GM18519 (cell line): ENCODE measurements around the gene P3H1.

Experiments used
- ATAC-seq: cut with Tn5 transposase; IDR thresholded peaks from one replicate; pipeline ENCODE4 v1.9.1; 2021; ENCODE audit warnings: mild to moderate bottlenecking, moderate library complexity; ENCODE audit not compliant: unreplicated experiment, low FRiP score

P3H1 gene

DNA sequence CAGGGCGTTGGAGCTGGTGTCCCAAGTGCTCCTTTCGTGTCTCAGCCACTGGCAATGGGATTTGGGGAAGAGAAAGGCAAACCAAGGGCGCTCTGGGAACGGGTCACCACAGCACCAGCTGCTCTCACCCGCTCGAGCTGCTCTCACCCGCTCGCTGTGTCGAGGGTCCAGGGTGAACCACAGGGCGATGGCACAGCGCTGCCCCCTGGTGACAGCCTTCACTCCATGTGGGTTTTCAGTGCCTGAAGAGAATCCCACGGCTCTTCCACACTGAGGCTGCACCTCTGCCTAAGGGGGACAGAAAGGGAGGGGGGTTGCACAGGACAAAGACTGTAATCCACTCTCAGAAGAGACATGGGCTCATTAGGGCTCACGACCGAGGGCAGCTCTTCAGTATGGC is 19.7 kb downstream of the P3H1 start:
- no peak for ATAC-seq

DNA sequence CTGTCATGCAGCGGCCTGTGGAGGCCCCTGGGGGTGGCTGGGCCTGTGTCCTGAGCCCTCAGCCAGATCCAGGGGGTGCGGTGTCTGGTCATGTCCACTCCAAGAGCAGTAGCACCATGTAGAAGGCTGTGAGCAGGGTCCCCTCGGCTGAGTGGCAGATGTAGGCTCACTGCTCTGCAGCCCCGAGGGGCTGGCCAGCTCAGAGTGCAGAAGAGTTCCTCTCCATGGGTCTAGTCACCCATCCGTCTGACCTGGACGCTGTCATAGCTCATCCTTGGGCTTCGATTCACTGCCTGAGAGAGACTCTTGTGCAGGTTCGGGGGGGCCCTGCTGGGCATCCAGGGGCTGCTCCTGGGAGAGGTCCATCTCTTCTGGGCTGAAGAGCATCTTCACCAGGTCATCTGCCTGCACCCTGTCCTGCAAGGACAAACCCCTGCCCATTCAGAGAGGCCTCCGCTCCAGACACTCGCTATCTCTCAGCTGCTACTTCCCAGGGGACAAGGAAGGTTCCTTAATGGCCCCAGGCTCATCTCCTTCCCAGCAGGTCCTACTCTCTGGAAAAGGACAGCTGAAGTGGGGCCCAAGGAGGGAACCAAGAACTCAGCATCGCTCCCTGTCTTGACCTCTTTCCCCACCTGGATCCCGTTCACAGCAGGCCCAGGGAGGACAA is 20.3 kb downstream of the P3H1 start:
- no peak for ATAC-seq

DNA sequence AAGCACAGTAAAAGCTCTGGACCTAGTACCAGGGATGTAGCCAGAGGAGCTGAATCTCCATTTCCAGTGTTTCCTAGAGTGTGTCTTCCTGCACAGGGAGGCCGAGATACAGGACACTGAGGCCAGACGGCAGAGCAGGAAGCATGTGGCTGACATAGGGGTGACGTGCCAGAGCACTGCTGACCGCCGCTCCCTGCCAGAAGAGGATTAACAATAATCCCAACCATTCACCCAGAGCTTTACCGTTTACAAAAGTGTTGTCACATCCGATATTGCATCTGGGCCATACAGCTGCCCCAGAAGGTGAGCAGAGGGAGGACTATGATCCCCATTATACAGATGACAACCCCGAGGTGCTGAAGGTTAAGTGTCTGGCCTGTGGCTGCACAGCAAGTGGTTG is 21.0 kb downstream of the P3H1 start:
- no peak for ATAC-seq

DNA sequence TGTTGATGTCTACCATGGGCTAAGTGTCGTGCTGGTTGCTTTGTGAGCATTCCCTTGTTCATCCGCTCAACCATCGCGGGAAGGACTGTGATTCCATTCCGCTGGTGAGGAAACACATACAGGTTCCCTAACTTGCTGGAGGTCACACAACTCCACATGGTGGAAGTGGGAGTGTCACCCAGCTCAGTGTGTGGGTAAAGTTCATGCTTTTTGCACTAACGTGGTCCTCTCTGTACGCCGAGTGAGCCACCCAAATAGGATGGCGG is 22.7 kb downstream of the P3H1 start:
- no peak for ATAC-seq

DNA sequence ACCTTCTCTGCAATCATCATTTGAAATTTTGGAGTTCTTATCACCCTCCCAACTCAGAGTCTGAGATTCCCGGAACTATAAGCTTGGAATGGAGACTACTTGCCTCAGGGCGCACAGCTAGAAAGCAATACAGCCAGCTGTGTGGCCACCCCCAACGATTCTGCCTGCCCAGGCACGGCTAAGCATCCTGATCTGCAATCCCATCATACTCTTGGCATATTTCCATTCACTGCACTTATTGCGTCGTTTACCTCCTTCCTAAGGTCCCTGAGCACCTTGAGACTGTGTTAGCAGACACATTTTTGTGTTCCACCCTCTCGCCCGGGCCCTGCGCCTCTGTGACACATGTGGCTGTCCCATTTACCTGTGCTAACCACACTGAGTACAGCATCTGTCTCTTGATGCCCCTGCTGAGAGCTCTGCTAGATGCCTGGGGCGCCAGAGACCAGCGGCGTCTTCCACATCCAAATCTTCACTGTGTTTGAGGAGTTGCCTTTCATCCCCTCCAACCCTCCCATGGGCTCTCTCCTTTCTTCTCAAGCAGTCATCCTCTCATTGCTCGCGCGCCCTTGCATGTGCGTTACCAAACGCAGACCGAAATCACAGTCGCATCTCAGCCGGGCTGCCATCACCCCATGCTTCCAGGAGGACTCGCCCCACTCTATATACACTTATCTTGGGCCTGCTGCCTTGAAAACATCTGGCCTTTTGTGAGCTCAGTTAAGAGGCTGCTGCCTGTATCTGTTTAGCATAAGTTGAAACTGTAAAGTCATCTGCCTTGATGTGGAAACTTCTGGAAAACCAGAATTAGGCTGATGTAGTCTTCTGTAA is 23.3 kb downstream of the P3H1 start:
- no peak for ATAC-seq

DNA sequence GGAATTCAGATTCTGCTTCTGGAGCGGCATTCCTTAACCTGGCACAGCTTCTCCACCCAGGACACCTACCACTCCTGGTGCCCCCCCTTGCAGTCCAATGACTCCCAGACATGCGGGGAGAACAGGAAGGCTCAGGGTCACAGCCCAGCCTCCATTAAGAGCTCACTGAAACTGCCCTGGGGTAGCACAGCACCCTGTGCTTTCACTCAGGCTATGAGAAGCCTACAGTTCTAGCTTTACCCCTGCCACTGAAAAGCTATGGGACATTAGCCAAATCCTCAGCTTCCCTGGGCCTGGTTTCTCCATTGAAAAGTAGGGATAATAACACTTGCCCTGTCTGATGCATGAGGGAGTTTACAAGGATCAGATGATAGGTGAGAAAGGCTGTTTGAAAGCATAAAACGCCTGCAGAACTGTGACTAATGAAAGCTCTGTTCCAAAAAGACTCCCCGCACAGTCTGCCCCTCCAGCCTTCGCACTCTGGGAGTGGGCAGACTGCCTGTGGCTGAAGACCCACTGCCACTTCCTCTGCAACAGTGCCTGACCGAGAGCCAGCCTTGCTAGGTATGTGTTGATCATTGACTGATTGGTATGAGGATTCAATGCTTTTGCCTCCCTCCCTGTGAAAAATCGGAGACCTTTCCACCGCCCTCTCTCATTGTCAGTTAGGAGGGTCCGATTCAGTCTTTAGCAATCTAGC is 24.1 kb downstream of the P3H1 start:
- ATAC-seq = no peak

DNA sequence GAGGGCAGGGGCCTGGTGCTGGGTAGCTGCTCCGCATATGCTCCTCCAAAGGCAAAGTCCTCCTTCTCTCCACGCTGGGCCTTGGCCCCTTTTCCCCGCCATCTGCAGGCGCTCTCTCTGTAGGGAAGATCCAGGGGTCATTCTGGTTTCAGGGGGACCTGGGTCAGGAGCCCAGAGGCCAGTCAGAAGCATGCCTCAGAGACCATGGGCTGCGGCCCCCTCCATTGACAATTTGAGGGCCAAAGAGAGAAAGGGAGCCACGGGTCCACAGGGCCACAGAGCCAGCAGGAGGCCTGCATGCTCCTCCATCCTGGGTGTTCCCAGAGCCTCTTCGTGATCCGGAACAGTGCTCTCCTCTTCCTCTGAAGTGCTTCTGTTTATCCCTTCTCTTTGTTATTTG is 24.7 kb downstream of the P3H1 start:
- no peak for ATAC-seq

DNA sequence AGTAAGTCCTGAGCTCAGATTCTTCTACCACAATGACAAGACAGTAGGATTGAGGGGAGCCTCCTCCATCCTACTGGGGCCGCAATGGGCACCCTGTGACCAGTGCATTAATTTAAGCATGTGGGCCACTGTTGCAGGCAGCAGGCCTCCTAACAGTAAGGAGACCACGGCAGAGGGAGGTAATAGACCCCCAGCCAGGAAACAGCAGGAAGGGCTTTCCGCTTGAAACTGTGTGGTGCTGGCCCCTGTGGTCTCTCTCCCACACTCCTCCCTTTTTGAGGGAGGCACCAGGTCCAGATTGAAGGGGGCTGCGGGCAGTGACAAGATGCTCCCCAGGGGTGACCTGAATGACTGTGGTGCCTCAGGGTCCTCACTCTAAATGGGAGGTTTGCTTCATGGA is 25.1 kb downstream of the P3H1 start:
- ATAC-seq = no peak

DNA sequence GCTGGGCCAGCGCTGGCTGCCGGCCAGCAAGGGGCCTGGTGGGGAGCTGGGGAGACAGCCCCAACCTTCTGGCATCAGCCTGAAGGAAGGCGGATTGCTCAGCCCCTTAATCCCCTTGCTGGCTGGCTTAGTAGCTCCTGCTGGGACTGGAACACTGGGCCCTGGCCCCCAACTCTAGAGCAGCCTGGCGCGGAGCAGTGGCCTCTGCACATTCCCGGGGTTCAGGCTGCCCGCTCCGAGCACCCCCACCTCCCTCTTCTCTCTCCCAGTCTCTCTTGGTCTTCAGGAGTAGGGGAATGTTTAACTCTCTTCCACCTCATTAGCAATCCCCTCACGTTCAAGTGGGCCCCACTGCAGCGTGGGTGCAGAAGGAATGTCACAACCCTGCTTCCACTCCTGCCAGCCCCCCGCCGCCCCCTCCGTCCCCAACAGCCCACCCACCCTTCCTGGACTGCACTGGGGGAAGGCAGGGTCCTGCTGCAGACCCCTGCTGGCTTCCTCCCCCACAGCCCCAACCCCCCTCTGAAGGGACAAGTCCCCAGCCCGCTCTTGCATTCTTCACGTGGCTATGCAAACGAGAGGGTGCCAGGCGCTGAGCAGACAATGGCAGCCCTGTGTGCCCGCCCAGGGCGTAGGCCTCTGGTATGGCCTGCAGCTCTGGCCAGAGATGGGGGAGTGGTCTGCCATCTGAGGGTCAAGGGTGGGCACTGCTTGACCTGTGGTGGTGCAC is 25.8 kb downstream of the P3H1 start:
- no peak for ATAC-seq

DNA sequence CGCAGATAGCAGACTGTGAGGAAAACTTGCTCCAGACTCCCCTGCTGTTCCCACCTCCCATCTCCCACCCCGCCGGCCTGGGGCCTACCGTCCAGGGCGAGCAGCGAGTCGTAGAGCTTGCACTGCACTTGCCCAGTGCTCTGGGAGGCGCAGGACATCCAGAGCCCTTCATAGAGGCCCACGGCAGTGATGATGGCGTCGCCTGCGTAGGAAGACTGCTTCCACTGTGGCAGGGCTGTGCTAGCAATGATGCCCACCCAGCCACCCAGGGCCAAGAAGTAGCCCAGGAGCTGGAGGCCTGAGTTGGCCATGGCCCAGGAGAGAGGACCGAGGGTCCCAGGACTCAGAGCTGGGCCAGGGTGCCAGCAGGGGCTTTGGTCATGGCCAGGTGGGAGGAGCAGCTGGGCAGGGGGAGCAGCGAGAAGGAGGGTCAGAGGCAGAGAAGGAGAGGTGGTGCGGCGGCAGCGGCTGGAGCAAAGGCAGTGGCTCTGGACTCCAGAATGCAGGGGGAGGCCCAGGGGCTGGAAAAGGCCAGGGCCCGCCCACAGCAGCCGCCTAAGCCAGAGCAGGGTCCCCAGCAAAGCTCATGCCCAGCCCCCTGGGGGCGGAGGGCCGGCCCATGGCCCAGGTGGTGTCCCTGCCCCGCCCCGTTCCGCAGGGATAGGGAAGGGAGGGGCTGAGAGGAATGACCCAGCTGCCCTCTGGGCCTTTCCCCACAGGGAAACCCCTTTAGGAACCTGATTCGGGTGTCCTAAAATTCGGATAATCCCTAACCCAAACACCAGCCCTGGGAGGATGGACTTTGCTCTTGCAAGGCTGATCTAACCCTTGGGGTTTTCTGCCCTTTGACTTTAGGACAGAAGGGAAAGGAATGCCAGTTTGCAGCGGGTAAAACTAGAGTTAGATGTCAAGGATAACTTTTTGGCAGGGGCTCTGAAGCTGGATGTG is 26.8 kb downstream of the P3H1 start, which contains the start of gene CLDN19:
Gene CLDN19 (minus strand): TSS at position 484 of the 948 bp plus-strand sequence. CDS start 173 bp downstream, at position 311.
- ATAC-seq = no peak

DNA sequence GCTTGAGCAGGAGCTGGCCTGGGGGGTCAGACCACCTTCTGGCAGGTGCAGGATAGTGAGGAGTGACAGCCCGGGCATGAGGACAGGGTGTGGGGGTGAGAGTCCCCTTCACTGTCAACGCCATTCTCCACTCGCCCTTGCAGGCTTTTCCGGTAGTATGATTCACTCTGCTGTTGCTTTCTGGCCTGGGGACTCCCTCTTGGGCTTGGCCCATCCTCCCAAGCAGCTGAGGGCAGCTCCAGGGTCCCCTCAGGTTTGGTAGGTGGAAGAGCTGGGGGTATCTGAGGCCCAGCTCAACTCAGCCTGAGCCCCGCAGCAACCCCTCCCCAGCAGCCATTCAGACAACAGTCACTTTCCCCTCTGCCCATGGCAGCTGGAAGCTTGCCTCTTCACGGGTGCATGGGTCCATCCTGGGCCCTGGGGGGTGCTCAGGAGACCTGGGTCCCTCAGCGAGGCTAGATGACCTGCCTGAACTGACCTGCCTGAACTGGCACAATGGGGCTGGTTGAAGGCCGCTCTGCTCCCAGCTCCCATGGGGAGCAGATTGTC is 28.1 kb downstream of the P3H1 start:
- ATAC-seq = no peak

DNA sequence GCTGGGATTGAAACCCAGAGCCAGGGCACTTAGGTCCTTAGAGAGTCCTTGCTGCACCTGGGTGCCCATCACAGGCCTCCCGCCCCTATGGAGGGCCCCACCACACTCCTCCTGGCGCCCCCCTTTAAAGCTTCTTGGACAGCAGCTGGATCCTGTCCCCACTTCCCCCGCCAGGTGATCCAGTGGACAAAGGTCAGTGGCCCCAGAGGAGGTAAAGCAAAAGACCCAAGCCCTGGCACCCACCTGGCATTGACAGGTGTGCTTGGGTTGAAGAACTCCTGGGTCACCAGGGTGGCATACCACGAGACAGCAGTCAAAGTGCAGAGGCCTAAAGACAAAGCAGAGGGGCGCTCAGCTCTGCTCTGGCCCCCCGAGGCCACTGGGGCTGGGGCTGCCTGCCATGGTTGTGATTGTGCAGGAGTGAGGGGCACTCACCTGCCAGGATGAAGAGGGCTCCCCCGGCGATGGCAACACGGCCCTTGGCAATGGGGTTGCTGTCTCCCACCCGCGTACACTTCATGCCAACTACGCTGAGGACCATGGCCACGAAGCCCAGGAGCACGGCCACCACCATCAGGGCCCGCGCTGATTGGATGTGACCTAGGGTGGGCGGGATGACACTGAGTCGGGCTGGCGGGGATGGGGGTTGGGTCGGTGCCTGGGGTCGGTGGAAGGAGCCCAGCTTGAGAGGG is 28.7 kb downstream of the P3H1 start:
- no peak for ATAC-seq

DNA sequence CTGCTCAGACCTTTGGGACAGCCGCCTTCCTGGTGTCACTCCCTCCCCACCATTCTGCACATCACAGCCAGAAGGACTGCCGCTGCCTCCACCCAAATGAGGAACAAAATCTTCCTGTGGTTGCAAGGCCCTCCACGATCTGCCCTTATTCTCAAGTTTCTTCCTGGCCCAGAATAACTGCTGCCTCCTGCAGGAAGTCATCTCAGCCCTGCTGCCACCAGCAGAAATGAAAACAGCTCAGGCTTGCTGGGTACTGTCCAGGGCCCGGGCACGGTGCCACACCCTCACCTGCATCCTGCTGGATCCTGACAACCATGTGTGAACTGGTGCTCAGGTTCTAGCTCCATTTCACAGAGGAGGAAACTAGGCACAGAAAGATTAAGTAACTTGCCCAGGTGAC is 29.6 kb downstream of the P3H1 start:
- ATAC-seq = no peak

DNA sequence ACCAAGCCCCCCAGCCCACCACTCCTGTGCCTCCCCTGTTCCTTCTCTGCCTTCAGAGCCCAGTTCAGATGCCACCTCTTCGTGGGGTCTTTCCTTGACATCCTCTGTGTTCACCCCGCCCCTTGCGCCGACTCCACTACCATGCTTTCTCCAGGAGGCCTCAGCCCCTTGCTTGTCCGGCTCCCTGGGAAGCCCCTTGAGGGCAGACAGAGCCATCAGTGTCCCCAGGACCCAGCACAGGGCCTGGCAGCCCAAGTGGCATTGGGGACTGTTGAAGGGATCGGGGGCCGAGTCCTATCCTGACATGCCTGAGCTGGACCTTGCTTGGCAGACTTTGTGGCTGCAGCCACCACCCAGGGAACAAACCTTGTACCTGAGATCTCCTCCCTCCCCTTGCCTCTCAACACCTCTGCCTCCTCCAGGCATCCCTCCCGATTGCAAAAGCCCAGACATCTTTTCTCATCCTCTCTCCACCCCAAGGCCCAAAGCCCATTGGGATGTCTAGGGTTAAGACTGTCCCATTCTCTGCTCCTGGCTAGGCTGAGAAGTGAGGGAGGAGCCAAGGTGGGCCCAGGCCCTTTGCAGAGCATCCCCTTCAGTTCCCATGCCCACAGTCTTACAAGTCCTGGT is 30.1 kb downstream of the P3H1 start:
- no peak for ATAC-seq

DNA sequence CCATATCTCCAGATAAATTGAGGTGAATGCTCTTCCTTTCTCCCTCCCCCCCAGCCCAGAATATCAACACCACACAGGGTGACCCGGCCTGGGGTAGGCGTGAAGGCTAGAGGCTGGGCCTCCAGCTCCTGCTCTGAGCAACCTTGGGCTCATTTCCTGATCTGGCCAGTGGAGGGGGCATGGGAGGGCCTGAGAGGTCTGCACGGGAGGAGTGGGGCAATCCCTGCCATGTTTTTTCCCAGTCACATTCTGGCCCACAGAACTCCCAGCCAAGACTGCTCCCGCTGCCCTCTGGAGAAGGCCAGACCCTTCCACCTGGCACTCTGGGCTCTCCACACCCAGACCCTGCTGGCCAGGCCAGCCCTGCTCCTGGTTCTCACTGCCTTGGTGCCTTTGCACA is 30.7 kb downstream of the P3H1 start:
- ATAC-seq = no peak

DNA sequence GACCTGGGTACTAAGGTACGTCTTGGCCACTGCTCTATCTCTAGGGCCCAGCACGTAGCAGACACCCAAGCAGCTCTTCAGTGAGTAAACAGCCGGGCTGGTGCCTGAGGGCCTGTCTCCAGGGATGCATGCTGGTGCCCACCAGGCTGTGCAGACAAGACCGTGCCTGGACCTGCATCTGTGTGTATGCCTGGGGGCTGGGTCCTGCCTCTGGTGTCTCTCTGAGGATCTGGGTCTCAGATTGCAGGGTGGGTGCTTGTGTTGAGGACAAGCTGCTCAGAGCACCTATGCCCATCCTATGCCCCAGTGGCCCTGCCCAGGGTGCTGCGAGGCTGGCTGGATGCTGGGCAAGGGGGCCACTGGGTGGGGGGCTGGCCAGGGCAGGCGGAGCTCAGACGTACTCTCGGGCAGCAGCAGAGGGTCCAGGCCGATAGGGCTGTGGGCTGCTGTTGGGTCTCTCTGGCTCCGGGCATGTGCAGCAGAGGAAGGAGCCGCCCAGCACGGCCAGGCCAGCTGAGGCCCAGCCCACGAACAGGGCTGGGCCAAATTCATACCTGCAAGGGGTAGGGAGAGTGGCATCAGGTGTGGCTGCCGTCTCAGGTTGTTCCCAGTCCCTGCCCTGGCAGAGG is 31.2 kb downstream of the P3H1 start:
- ATAC-seq = no peak

DNA sequence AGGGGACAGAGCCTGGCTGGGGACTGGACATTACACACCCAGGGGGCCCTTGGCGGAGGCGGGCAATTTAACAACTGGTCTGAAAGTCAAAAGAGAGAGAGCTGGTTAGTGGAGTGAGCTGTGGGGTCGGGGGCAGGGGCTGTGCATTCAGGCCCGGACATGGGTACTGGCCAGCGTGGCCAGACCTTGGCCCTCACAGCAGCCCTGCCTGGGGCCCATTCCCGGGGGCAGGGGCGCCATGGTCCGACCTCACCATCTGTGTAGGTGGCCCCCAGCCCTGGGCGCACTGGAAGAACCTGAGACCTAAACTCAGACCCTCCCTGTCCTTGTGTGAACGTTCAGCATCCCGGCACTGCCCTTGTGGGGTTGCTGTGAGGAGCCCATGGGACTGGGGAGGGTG is 31.8 kb downstream of the P3H1 start:
- ATAC-seq = no peak
